Measurements from ENCODE around the gene RNF220.
A peak's percentile ranks its signal among the peaks of the same experiment; 100 is the strongest.

GRCh38 chr1:44655609-44656008 is 250.6 kb downstream of the RNF220 start:
- peak; percentile 53 for TF ChIP-seq CTCF (IDR thresholded peaks at IDR 0.05; ENCODE audit: poor library complexity)
- TF ChIP-seq EZH2 (IDR thresholded peaks at IDR 0.05; ENCODE audit: borderline replicate concordance), result no peak
